DOHH2 (cell line): Measurements from ENCODE around the gene SCRN2.

Experiments
- H3F3A ChIP-seq: fragments of 200-600 bp; sonication (generic), shearing (Covaris generic); 2 replicates; pipeline ENCODE4 v1.6.0; 2016; ENCODE audit warnings: antibody characterized with exemption, mild to moderate bottlenecking; ENCODE audit not compliant: control insufficient read depth, insufficient read depth
- H3K27ac ChIP-seq: fragments of 200-600 bp; sonication (generic); 2 replicates; pipeline ENCODE4 v1.5.1; 2014; ENCODE audit warnings: low read depth, mild to moderate bottlenecking, low read length, moderate library complexity
- H3K27me3 ChIP-seq: fragments of 200-600 bp; sonication (generic); 2 replicates; pipeline ENCODE4 v1.6.1; 2014; ENCODE audit warnings: mild to moderate bottlenecking, low read length, mixed read lengths; ENCODE audit not compliant: control insufficient read depth
- H3K36me3 ChIP-seq: fragments of 200-600 bp; sonication (generic); 2 replicates; pipeline ENCODE4 v1.6.1; 2014; ENCODE audit warnings: mild to moderate bottlenecking, low read length, moderate library complexity, mixed read lengths; ENCODE audit not compliant: control insufficient read depth
- H3K4me1 ChIP-seq: fragments of 200-600 bp; sonication (generic); 2 replicates; pipeline ENCODE4 v1.6.1; 2014; ENCODE audit warnings: mild to moderate bottlenecking, low read length, mixed read lengths; ENCODE audit not compliant: control insufficient read depth
- H3K4me2 ChIP-seq: fragments of 200-600 bp; sonication (generic); 2 replicates; pipeline ENCODE4 v1.6.0; 2014; ENCODE audit warnings: mild to moderate bottlenecking, low read length, moderate library complexity
- H3K4me3 ChIP-seq: fragments of 200-600 bp; sonication (generic); 2 replicates; pipeline ENCODE4 v1.5.1; 2014; ENCODE audit warnings: mild to moderate bottlenecking, low read length, mixed read lengths
- H3K79me2 ChIP-seq: fragments of 200-600 bp; sonication (generic); 2 replicates; pipeline ENCODE4 v1.6.1; 2014; ENCODE audit warnings: mild to moderate bottlenecking, low read length, mixed read lengths; ENCODE audit not compliant: control insufficient read depth
- H3K9me2 ChIP-seq: fragments of 200-600 bp; sonication (generic); replicated peaks from 2 replicates; pipeline ENCODE4 v1.6.1; 2014; ENCODE audit warnings: mild to moderate bottlenecking, low read length, mixed read lengths; ENCODE audit not compliant: control insufficient read depth
- H3K9me3 ChIP-seq: fragments of 200-600 bp; sonication (generic); 2 replicates; pipeline ENCODE4 v1.6.1; 2014; ENCODE audit warnings: antibody characterized with exemption, low read length, mixed read lengths; ENCODE audit not compliant: control insufficient read depth, insufficient read depth
- H4K20me1 ChIP-seq: fragments of 200-600 bp; sonication (generic); 2 replicates; pipeline ENCODE4 v1.6.0; 2014; ENCODE audit warnings: low read depth, mild to moderate bottlenecking, antibody characterized with exemption, low read length, moderate library complexity; ENCODE audit not compliant: control insufficient read depth, insufficient read depth
- EZH2phosphoT487 ChIP-seq: fragments of 200-600 bp; sonication (generic); IDR thresholded peaks from 2 replicates; pipeline ENCODE4 v1.6.1; 2017; ENCODE audit warnings: borderline replicate concordance, mild to moderate bottlenecking, antibody characterized with exemption, low read length, moderate library complexity, mixed read lengths
- TF ChIP-seq, protein P1 (sequence below): fragments of 200-600 bp; sonication (generic); IDR thresholded peaks from one replicate; pipeline ENCODE4 v1.5.1; 2014; ENCODE audit warnings: antibody characterized with exemption, mild to moderate bottlenecking, low read depth, low read length; ENCODE audit not compliant: poor library complexity, severe bottlenecking

The SCRN2 gene

DNA sequence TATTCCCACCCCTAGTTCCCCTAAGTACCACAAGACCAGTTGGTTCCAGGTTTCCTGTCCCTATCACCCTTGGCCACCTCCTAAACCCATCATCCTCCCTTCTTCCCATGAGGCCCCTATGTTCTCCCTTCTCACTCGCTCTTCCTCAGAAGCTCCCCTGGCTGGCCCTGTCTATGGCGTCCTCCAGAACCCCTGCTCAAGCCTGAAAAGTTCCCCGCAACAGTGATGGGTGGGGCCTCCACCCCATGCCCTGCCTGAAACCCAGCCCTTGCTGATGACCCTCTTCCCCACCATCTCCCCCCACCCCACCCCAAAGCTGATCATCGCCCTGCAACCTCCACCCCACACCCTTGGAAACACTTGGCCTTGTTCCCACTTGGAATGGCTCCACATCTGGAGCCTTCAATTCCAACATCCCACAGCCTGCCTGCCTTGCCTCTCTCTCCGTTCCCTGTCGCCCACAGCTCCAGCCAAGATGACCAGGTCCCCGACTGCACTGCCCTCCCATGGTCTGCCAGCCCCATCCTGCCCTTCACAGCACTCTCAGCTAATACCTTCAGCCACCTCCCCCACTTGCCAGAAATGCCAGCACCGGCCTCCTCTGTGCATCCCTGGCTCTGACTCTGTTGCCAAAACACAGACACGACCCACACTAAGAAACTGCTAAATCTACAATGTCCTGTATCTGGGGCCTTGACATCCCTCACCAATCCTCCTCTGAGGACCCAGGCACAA lies 30.0 kb downstream of the SCRN2 start:
- H3K27me3 ChIP-seq, result no peaks in the 10 kb centered on the region
- H3K4me3 ChIP-seq, result no peak overlapping the region
- H3K9me3 ChIP-seq, result no peaks in the 10 kb centered on the region
- H3K79me2 ChIP-seq, result no peaks in the 10 kb centered on the region
- no peaks in the 10 kb centered on the region for H3K4me1 ChIP-seq
- H3K9me2 ChIP-seq, result no peaks in the 10 kb centered on the region
- H3K27ac ChIP-seq, result no peak overlapping the region
- TF ChIP-seq EZH2phosphoT487, result no peak
- TF ChIP-seq, protein P1, sequence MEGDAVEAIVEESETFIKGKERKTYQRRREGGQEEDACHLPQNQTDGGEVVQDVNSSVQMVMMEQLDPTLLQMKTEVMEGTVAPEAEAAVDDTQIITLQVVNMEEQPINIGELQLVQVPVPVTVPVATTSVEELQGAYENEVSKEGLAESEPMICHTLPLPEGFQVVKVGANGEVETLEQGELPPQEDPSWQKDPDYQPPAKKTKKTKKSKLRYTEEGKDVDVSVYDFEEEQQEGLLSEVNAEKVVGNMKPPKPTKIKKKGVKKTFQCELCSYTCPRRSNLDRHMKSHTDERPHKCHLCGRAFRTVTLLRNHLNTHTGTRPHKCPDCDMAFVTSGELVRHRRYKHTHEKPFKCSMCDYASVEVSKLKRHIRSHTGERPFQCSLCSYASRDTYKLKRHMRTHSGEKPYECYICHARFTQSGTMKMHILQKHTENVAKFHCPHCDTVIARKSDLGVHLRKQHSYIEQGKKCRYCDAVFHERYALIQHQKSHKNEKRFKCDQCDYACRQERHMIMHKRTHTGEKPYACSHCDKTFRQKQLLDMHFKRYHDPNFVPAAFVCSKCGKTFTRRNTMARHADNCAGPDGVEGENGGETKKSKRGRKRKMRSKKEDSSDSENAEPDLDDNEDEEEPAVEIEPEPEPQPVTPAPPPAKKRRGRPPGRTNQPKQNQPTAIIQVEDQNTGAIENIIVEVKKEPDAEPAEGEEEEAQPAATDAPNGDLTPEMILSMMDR, result no peak
- H4K20me1 ChIP-seq, result no peaks in the 10 kb centered on the region
- no peak overlapping the region for H3K4me2 ChIP-seq
- no peaks in the 10 kb centered on the region for H3F3A ChIP-seq
- peaks cover 16% of the 10 kb centered on the region; the same call in 1 of the 2 replicates for H3K36me3 ChIP-seq

DNA sequence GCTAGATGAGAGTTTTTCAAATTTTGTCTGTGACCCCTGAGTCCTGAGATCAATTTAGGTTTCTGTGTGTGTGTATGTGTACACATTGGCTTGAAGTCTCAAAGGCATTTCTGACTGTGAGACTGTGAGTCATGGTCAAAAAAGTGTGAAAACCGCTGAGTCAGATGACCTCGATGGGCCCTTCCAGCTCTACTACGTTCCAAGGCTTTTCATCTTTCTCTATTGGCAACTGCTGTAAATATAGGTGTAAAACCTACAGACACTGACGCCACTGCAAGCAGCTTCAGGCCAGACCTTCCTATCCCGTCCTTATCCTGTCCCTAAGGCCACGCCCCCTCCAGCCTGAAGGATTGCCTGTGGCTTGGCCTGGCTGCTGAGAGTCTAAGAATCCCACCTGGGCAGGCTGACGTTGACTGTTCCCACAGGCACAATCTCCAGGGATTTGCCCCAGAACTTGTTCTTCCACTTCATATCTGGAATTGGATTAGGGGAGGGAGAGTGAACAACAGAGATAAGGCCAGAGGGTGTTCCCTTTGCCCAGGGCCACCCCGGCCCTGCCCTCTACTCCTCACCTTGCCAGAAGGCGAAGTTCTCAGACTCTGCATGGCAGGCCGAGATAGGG lies 30.8 kb downstream of the SCRN2 start:
- no peaks in the 10 kb centered on the region for H3K79me2 ChIP-seq
- no peak overlapping the region for H3K27ac ChIP-seq
- H3F3A ChIP-seq, result no peaks in the 10 kb centered on the region
- no peaks in the 10 kb centered on the region for H4K20me1 ChIP-seq
- peaks cover 13% of the 10 kb centered on the region; the same call in 1 of the 2 replicates for H3K36me3 ChIP-seq
- TF ChIP-seq, protein P1, result no peak
- no peak for TF ChIP-seq EZH2phosphoT487
- no peaks in the 10 kb centered on the region for H3K9me3 ChIP-seq
- H3K27me3 ChIP-seq, result no peaks in the 10 kb centered on the region
- no peaks in the 10 kb centered on the region for H3K4me1 ChIP-seq
- no peak overlapping the region for H3K4me3 ChIP-seq
- H3K9me2 ChIP-seq, result no peaks in the 10 kb centered on the region
- no peak overlapping the region for H3K4me2 ChIP-seq

DNA sequence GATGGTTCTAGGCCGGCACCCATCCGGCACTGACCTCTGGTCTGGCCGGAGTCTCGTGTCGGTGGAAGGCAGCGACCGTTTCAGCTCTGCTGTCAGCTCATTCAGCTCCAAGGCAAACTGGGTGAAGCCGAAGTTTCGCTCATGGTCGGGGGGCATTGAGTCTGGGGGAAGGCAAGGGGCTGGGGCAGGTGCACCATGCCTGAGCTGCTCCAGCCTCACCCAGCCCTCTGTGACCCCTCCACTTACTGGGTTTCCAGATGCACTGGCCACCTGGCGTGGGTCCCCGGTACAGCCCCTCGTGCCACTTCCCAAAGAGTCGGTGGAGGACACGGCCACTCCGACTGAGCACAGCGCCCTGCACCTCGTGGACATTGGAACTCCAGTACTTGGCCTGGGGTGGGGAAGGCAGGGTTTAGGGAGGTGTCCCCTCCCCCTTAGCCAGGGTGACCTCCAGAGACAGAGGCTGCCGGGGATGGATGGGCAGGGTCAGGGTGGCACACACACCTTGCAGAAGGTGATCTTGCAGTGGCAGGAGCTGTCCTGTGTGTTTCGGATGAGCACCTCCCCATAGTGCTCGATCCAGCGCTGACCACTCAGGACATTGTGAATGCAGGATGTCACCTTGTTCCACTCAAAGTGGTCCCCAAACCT lies 32.1 kb downstream of the SCRN2 start:
- Histone ChIP-seq H3K4me1 (no peaks in the 10 kb centered on the region), H3K9me2 (no peaks in the 10 kb centered on the region), H3K27ac (no peak overlapping the region), H3K79me2 (no peaks in the 10 kb centered on the region), H3K36me3 (peaks cover 13% of the 10 kb centered on the region; the same call in 1 of the 2 replicates), H3F3A (no peaks in the 10 kb centered on the region), H3K27me3 (no peaks in the 10 kb centered on the region), H4K20me1 (no peaks in the 10 kb centered on the region), H3K4me2 (no peak overlapping the region), H3K4me3 (no peak overlapping the region), H3K9me3 (no peaks in the 10 kb centered on the region)
- TF ChIP-seq, protein P1, result no peak
- no peak for TF ChIP-seq EZH2phosphoT487
